ENCODE results near the gene INKA1.
A peak's percentile ranks its signal among the peaks of the same experiment; 100 is the strongest.

INKA1 gene

GRCh38 chr3:49786357-49787181 lies 16.5 kb upstream of the INKA1 start, which contains the start of gene IP6K1:
TSS of gene IP6K1 (minus strand) at chr3:49786542. CDS start at chr3:49748040, 38,502 bp downstream.
- DNase-seq (ENCODE audit: low read depth) = peak; percentile 100

- DNase-seq (ENCODE audit: low read depth) = no peak
Measured at GRCh38 chr3:49787182-49787464, 15.9 kb upstream of the INKA1 start.

DNA sequence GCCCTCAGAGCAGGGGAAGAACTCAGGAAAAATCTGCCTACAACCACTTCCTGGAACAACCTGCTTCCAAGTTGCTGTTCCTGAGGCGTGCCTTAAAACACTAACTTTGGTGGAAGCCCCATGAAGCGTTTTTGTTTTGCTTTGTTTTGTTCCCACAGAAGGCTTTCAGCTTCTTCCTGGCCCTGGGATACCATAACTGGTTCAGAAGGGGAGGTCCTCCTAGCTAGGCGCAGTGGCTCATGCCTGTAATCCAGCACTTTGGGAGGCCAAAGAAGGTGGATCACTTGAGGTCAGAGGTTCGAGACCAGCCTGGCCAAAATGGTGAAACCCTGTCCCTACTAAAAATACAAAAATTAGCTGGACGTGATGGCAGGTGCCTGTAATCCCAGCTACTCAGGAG lies 15.5 kb upstream of the INKA1 start:
- no peak for DNase-seq (ENCODE audit: low read depth)

DNA sequence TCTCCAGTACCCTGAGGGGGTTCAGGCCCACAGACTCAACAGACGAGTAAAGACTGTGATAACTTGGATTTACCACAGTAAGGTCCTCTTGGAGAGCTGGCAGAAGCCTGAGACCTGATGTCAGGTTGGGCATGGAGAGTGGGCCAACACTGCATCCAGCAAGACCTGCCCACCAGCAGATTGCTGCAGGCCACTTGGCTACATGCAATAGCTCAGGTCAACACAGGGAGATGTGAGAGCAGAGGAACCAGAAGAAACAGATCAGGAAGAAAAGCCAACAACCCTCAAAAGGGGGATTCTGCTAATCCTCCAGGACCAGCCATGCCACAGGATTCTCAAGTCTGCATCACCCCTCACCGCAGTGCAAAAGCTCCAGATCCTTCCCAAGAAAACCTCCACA lies 15.0 kb upstream of the INKA1 start:
- DNase-seq (ENCODE audit: low read depth) = no peak

- DNase-seq (ENCODE audit: low read depth) = no peak
Measured at GRCh38 chr3:49790626-49791411, 12.2 kb upstream of the INKA1 start.

DNA sequence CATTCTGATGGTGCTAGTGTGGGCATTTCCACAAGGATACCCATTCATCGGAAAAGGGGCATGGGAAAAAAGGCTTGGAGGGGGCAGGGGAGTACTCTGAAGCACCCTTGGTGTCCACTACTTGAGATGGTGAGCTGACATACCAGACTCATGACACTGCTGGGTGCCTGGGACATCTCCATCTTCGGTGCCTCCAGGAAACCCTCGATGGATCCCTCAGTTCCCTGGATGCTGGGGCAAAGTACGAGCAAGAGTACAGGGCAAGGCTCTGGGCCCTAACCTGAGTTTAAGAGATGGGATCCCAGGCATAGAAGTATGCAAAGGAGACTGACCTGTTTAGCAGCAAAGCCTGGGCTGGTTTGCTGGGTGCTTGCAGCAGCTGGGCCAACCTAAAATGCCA lies 11.5 kb upstream of the INKA1 start:
- DNase-seq (ENCODE audit: low read depth) = no peak

DNA sequence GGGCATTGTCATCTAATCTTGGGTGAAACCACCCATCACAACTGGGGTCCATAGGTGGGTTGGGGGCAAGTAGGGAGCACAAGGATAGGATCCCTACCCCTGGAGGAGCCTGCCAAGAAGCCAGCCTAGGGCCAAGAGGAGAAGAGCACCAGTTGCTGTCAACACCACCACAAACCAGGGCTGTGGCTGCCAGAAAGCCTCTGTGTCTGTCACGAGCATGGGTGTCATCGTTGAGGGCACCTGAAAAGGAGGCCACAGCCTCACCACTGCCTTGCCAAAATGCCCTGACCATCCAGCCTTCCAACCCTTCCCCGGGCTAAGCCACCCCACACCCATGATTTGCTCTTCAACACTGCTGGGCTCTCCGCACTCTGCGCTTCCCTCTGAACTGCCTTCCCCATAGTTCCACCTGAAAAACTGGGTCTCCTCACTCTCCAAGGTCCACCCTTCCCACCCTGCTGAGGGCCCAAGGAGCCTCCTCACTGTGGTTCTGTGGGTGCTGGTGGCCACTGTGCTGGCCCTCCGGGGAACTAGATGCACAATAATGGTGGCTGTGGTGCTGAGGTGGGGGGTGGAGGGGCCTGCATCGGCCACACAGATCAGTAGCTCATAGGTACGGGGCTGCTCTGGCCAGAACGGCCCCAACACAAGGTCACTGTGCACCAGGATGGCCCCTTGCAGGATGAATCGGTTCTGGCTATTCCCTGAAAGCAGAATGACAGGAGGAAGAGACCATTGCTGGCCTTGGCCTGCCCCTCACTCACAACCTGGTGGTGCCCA lies 10.5 kb upstream of the INKA1 start:
- no peak for DNase-seq (ENCODE audit: low read depth)

DNA sequence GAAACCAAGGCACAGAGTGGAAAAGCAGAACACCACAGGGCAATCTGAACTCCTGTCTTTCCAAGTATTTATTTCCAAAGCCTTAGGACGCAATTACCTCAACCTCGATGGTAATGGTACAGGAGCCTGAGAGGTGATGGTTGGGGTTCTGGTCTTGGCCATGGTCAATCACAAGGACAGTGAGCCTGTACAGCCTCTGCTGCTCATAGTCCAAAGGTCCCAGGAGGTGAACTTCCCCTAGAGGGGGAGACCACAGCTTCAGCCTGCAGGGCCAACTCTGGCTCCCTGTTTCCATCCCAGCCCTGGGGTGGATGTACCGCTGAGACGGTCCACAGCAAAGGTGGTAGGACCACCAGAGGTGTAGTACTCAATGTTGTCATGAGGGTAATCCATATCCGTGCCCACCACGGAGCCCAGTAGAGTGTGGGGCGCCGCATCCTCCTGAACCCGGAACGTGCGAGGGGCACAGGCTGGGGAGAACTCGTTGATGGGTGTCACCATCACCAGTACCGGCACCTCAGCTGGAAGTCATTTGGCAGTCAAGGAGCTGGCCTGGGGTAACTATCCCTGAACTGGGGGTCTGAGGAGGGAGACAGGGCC lies 9.5 kb upstream of the INKA1 start:
- no peak for DNase-seq (ENCODE audit: low read depth)

GRCh38 chr3:49794431-49794830 lies 8.6 kb upstream of the INKA1 start:
- DNase-seq (ENCODE audit: low read depth) = no peak

DNA sequence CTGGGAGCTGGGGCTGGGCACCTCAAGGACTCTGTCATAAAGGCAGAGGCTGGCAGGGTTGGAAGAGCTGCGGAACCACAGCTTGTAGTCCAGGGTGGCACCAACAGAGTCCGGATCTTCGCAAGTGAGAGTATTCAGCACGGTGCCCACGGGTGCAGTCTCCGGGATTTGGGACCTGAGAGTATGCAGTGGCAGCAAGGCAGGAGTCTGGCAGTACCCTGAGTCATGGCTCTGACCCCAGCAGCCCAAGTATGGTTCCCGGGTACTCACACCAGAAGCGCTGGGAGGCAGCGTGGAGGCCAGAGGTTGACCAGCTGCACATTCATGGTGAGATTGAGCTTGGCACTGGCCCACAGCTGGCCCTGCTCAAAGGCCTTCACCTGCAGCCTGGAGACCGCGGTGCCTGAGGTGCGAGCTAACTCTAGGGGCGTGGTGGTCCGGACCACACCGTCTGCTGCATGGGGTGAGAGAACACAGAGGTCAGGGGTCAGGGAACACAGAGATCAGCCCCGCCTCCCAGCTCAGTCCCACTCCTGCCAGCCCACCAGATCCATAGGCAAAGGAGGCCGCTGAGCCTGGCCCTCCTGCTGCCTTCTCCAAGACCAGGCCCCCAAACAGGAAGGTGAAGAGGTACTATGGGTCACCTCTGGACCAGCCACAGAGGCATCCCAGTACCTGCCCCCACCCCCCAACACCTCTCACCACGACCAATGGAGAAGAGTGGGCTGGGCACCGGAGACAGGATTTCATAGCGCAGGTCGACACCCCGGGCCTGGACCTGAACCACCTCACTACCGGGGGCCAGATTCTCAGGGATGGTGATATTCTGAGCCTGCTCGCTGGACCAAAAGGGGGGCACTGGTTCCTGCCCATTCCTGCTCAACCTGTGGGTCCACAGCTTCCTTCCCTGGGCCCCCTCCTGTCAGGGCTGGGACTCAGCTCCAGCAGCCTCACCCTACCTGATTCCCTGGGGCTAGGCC lies 7.8 kb upstream of the INKA1 start:
- no peak for DNase-seq (ENCODE audit: low read depth)

DNA sequence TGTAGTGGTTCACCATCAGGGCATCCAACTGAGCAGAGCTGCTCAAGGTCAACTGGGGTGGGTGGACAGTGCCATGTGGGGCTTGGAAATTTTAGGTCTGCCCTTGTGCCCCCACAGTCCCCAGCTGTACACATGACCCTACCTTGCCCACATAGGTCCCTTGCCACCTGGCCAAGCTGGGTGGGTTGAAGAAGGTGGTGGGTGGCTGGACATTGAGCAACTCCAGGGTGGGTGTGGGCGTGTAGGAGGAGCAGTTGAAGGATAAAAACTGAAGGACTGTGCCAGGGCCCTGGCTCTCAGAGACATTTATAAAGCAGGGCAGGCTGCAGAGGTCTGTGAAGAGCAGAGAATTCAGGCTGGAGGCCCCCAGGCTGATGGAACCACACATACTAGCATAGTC lies 4.0 kb upstream of the INKA1 start:
- DNase-seq (ENCODE audit: low read depth) = no peak

- no peak for DNase-seq (ENCODE audit: low read depth)
Measured at GRCh38 chr3:49799761-49800160, 3.3 kb upstream of the INKA1 start, which contains the start of gene CDHR4. TSS of gene CDHR4 (minus strand) at chr3:49799873. CDS start at chr3:49799812, 61 bp downstream.

- DNase-seq (ENCODE audit: low read depth) = no peak
Measured at GRCh38 chr3:49801160-49801559, 1.9 kb upstream of the INKA1 start.

DNA sequence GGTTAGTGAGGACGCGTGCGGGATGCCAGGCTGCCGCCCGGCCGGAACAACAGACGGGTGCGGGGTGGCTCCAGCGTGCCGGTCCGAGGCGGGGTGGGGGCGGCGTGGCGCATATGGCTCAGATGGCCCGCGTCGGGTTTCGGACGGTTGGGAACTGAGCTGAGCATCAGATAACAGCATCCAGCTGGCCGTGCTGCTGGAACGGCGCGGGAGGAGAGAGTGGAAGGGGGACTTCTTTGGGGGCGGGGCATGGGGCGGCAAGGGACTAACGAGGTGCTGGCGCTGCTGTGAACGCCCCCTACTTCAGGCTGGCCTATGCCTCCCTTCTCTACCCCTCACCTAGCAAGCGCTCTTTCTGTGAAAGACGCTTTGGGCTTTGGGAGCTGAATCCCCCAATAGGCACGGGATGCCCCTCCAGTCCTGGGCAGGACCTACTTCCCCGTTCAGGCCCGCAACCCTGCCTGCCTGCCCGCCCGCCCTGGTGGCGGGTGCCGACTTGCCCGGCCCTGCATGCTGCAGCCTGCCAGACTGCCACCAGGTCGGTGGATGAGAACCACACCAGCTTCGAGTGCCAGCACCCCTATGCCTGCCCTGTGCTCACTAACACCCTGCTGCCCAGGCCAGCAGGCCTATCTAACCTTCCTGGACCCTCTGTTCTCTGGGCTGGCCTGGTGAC lies 542 bp downstream of the INKA1 start:
- no peak for DNase-seq (ENCODE audit: low read depth)

- no peak for DNase-seq (ENCODE audit: low read depth)
Measured at GRCh38 chr3:49804141-49805041, 1.3 kb downstream of the INKA1 start.

DNA sequence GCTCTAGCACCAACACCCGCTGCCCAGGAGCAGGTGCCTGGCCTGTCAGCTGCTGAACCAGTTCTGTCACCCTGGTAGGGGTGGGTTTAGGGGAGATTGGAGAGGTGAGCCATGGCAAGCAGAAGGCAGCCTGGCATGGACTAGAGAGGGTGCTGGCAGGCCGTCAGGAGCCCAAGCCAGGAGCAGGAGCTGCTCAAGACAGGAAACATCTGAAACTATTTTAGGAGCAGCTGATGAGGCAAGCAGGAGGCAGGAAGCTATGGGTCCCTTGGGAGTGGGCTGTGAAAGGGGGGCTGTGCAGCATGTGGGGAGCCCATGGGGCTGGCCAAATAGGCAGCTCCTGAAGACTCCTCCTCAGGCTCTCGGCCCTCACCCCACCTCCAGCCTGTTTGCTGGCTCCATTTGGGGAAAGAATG lies 2.3 kb downstream of the INKA1 start:
- DNase-seq (ENCODE audit: low read depth) = no peak

GRCh38 chr3:49805897-49806701 lies 3.0 kb downstream of the INKA1 start:
- DNase-seq (ENCODE audit: low read depth) = no peak

DNA sequence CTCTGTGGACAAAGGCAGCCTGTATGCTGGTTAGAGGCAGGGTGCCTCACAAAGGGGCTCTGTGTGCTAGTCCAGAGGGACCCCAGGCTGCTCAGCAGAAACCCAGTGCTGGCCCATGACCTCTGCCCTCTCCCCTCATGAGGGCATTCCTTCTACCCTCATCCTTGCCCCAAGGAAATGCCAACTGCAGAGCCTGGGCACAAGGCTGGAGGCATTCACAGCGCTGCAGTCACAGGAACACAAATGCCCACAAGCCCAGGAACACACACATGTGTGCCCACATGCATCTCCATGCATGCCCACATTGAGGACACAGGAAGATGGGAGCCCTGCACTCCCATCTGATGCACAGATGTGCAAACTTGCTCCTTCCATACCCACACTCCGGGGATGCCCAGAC lies 3.8 kb downstream of the INKA1 start:
- DNase-seq (ENCODE audit: low read depth) = no peak
